ENCODE data around the gene YBX1.

DNA sequence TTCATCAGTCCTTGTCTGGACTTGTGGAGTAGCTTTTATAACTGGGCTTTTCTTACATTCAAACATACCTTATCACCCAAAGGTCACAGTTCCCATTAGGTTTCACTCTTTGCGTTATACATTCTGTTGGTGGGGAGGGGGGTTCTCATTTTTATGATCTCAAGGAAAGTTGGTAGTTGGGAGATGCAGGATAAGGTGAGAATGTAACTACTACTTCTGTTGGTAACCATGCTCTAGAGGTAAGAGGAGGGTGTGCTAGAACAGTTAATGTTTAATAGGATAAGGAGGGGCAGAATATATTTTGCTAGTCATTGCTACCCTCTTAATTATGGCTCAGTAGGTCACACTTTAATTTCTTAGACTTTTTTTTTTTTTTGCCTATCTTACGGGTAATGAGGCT is 10.7 kb downstream of the YBX1 start:
- TF ChIP-seq TAF1 (IDR thresholded peaks at IDR 0.05; ENCODE audit: low read depth, low read length) (no peak), POLR2A (IDR thresholded peaks at IDR 0.05; ENCODE audit: low read depth, low read length) (no peak), POLR2AphosphoS5 (IDR thresholded peaks at IDR 0.05; ENCODE audit: low read depth, low read length) (no peak), SPI1 (IDR thresholded peaks at IDR 0.05; ENCODE audit: low read depth, low read length) (no peak)
